Stimulated activated naive CD8-positive, alpha-beta T cell treated with anti-CD3 and anti-CD28 coated beads, Interleukin-15, Interleukin-2, amounts not matched to agents 100 U/mL and 50 U/mL, for 24 hours (primary cell): ENCODE data around the gene HERC2.
A peak's percentile ranks its signal among the peaks of the same experiment; 100 is the strongest.
"Not testable (repeated sequence)": the region's sequence is repeated elsewhere in the genome, so short reads cannot be mapped to it uniquely, and the experiment has no call there.

Source experiments
- ATAC-seq: fragments of 150-1000 bp; cut with Tn5 transposase; one replicate; pipeline ENCODE4 v1.10.0; 2021
- DNase-seq: peaks from one replicate; pipeline ENCODE4 v3.0.0; 2021

Gene HERC2, protein sequence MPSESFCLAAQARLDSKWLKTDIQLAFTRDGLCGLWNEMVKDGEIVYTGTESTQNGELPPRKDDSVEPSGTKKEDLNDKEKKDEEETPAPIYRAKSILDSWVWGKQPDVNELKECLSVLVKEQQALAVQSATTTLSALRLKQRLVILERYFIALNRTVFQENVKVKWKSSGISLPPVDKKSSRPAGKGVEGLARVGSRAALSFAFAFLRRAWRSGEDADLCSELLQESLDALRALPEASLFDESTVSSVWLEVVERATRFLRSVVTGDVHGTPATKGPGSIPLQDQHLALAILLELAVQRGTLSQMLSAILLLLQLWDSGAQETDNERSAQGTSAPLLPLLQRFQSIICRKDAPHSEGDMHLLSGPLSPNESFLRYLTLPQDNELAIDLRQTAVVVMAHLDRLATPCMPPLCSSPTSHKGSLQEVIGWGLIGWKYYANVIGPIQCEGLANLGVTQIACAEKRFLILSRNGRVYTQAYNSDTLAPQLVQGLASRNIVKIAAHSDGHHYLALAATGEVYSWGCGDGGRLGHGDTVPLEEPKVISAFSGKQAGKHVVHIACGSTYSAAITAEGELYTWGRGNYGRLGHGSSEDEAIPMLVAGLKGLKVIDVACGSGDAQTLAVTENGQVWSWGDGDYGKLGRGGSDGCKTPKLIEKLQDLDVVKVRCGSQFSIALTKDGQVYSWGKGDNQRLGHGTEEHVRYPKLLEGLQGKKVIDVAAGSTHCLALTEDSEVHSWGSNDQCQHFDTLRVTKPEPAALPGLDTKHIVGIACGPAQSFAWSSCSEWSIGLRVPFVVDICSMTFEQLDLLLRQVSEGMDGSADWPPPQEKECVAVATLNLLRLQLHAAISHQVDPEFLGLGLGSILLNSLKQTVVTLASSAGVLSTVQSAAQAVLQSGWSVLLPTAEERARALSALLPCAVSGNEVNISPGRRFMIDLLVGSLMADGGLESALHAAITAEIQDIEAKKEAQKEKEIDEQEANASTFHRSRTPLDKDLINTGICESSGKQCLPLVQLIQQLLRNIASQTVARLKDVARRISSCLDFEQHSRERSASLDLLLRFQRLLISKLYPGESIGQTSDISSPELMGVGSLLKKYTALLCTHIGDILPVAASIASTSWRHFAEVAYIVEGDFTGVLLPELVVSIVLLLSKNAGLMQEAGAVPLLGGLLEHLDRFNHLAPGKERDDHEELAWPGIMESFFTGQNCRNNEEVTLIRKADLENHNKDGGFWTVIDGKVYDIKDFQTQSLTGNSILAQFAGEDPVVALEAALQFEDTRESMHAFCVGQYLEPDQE (N-terminal part only)

GRCh38 chr15:28322129-28322588, at the start of gene HERC2:
Gene HERC2, minus strand, starts transcription at chr15:28322179. Its CDS starts 746 bp downstream, at chr15:28321433.
- DNase-seq, ATAC-seq: not testable (repeated sequence)

GRCh38 chr15:28365502-28365901, 43.5 kb upstream of the HERC2 start:
- DNase-seq, ATAC-seq: not testable (repeated sequence)

- ATAC-seq = not testable (repeated sequence)
Measured at GRCh38 chr15:28357984-28358383, 36.0 kb upstream of the HERC2 start, which contains the start of gene GOLGA6L24. Gene GOLGA6L24, minus strand, starts transcription at chr15:28358084. Its CDS starts 61 bp downstream, at chr15:28358023.

GRCh38 chr15:28321358-28322078, 461 bp downstream of the HERC2 start:
- not testable (repeated sequence) for ATAC-seq
- DNase-seq = peak; percentile 7

More at GRCh38 chr15:28357984-28358383, 36.0 kb upstream of the HERC2 start, which contains the start of gene GOLGA6L24:
- not testable (repeated sequence) for DNase-seq

- ATAC-seq, DNase-seq: not testable (repeated sequence)
Measured at GRCh38 chr15:28319725-28320124, 2.3 kb downstream of the HERC2 start.

- not testable (repeated sequence) for DNase-seq, ATAC-seq
Measured at GRCh38 chr15:28318828-28319227, 3.2 kb downstream of the HERC2 start.

GRCh38 chr15:28318122-28318521, 3.9 kb downstream of the HERC2 start:
- DNase-seq, ATAC-seq: not testable (repeated sequence)

DNA sequence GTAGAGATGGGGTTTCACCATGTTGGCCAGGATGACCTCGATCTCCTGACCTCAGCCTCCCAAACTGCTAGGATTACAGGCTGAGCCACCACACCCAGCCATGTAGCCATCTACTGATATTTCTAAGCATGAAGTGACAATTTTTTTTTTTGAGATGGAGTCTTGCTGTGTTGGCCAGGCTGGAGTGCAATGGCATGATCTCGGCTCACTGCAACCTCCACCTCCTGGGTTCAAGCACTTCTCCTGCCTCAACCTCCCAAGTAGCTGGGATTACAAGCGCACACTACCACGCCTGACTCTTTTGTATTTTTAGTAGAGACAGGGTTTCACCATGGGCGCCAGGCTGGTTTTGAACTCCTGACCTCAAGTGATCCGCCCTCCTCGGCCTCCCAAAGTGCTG, 5.0 kb downstream of the HERC2 start:
- ATAC-seq, DNase-seq: not testable (repeated sequence)

DNA sequence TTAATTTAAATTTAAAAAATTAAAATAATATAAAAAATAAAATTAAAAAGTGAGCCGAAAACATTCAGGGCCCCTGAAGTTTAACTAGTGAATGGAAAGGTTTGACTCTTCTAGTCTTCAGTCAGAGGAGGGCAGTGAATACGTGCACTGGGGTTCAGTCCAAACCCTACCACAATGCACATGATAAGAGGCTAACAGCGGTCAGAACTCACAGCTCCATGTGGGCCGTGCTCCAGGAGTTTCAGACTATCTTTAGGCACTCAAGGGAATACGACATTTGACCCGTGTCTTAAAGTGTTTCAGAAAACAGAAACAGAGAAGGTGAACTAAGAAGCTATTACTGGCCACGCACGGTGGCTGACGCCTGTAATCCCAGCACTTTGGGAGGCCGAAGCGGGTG, 11.5 kb downstream of the HERC2 start:
- not testable (repeated sequence) for ATAC-seq, DNase-seq

GRCh38 chr15:28308718-28309117, 13.3 kb downstream of the HERC2 start:
- DNase-seq, ATAC-seq: not testable (repeated sequence)

GRCh38 chr15:28305700-28306099, 16.3 kb downstream of the HERC2 start:
- not testable (repeated sequence) for ATAC-seq, DNase-seq

- not testable (repeated sequence) for ATAC-seq, DNase-seq
Measured at GRCh38 chr15:28297434-28297833, 24.5 kb downstream of the HERC2 start.

DNA sequence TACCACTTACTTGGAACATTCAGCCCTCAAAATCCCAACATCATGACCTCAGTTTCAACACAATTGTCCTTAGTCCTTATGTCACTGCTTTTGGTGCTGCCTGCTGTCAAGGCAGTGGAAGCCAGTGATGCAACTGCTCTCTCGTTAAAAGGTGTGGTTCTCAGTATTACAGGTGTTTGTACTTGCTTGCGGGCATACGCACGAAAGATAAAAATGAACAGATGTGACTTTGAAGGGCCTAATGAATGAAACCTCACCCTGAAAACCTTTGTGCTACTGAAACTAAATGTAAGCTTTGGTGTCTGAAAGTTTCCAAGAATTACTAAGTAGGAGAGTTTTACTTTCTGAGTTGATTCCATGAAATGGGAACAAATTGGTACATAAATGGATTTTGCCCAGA, 25.2 kb downstream of the HERC2 start:
- ATAC-seq, DNase-seq: not testable (repeated sequence)

GRCh38 chr15:28295009-28295563, 26.9 kb downstream of the HERC2 start:
- ATAC-seq, DNase-seq: not testable (repeated sequence)

DNA sequence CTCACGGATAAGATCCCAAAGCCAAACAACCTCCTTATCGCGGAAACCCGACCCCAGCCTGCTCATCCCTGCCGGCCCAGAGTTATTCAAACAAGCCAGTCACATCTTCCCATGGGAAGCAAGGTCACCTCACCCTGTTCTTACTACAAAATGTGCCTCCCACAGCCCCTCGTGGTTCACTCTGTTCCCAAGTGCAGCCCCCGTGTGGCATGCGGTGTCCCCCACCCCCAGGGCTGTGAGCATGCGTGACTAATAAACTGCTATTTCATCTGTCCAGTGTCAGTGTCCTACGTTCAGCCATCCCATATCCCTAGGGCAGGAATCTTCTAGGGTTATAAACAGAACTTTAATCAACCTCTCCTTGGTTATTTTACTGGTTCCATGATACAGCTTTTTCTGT, 27.4 kb downstream of the HERC2 start:
- not testable (repeated sequence) for DNase-seq, ATAC-seq

GRCh38 chr15:28289694-28290463, 32.1 kb downstream of the HERC2 start:
- DNase-seq (no peak), ATAC-seq (no peak)

DNA sequence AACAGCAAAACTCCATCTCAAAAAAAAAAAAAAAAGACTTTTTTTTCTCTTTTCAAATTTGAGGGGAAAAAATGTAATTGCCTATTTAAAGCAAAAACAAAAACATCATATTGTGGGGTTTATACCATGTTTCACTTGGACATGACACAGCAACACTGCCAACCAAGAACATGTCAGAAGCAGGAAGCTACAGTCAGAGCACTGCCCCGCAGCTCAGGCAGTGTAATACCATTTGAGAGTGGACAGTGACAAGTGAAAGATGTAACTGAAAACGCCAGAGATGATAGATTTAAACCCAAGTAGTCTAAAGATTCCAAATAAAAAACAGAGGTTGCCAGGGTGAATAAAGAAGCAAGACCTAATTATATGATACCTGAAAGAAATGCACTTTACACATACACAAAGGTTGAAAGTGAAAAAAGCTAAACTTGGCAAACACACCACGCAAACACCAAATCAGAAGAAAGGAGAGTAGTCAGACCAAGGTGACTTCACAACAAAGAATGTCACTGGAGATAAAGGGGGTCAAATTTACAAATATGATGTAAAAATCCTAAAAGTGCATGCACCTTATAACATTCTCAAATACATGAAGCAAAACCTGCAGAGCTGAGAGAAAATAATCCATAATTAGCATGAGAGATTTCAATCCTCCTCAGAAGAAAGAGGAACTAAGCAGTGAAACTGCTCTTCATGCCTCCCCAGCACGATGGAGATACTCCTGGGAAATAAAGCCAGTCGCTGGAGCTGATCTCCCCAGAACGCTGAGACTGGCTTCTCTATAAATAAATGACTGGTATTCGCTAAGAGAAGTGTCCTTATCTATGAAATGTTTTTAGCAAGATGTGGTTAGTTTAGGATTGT, 32.9 kb downstream of the HERC2 start:
- ATAC-seq, DNase-seq: not testable (repeated sequence)

DNA sequence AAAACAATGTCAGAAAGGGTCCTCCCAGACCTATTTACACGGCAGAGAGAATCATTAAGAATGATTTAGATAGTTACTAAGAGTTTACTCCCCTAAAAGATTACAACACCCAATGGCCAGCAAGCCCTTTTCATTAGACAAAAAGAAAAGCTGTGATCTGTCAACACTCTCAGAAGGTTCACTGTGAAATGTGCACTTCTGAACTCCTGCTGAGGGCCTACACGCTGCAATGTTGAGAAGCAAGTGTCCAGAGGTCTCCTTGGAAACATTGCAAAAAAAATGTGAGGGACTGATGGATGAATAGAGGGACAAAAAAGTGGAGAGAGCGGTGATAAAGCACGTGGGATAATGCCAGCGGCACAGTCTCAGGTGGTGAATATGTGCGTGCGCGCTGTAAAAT, 35.3 kb downstream of the HERC2 start:
- DNase-seq, ATAC-seq: not testable (repeated sequence)
